ENCODE results near the gene PPM1H.

GRCh38 chr12:62703011-62703380, 232.0 kb downstream of the PPM1H start:
- no peak for TF ChIP-seq CTCF (IDR thresholded peaks at IDR 0.05)
- no peak for TF ChIP-seq POLR2A (IDR thresholded peaks at IDR 0.05)
